ENCODE measurements around the gene USP32.

USP32 gene

GRCh38 chr17:60169921-60170817 lies 221.8 kb downstream of the USP32 start:
- no peak for DNase-seq

- no peak for DNase-seq
Measured at GRCh38 chr17:60168654-60169053, 223.3 kb downstream of the USP32 start.

GRCh38 chr17:60167065-60167741 lies 224.7 kb downstream of the USP32 start:
- no peak for DNase-seq

GRCh38 chr17:60165971-60166370 lies 226.0 kb downstream of the USP32 start:
- DNase-seq = no peak

GRCh38 chr17:60165223-60165622 lies 226.7 kb downstream of the USP32 start:
- DNase-seq = no peak

- no peak for DNase-seq
Measured at GRCh38 chr17:60164697-60165096, 227.2 kb downstream of the USP32 start.

- no peak for DNase-seq
Measured at GRCh38 chr17:60164164-60164563, 227.8 kb downstream of the USP32 start.

- no peak for DNase-seq
Measured at GRCh38 chr17:60163108-60163784, 228.7 kb downstream of the USP32 start.

- no peak for DNase-seq
Measured at GRCh38 chr17:60161598-60162330, 230.2 kb downstream of the USP32 start.

GRCh38 chr17:60160829-60161501 lies 231.0 kb downstream of the USP32 start:
- no peak for DNase-seq

- no peak for DNase-seq
Measured at GRCh38 chr17:60159479-60159866, 232.5 kb downstream of the USP32 start.

- DNase-seq = no peak
Measured at GRCh38 chr17:60158751-60159478, 233.0 kb downstream of the USP32 start.

- no peak for DNase-seq
Measured at GRCh38 chr17:60157487-60158040, 234.4 kb downstream of the USP32 start.

GRCh38 chr17:60156746-60157145 lies 235.2 kb downstream of the USP32 start:
- no peak for DNase-seq

GRCh38 chr17:60155815-60156214 lies 236.1 kb downstream of the USP32 start:
- DNase-seq = no peak

- no peak for DNase-seq
Measured at GRCh38 chr17:60155427-60155814, 236.5 kb downstream of the USP32 start.

- DNase-seq = no peak
Measured at GRCh38 chr17:60154616-60155426, 237.1 kb downstream of the USP32 start.

GRCh38 chr17:60153606-60154390 lies 238.1 kb downstream of the USP32 start:
- DNase-seq = no peak

GRCh38 chr17:60151355-60151754 lies 240.6 kb downstream of the USP32 start:
- no peak for DNase-seq

Measured in effector CD4-positive, alpha-beta T cell (primary cell).